ENCODE results near the gene ITGB1.
"Not testable (repeated sequence)": the region's sequence is repeated elsewhere in the genome, so short reads cannot be mapped to it uniquely, and the experiment has no call there.

Gene ITGB1

GRCh38 chr10:32979041-32979440 lies 21.0 kb upstream of the ITGB1 start:
- no peak for TF ChIP-seq CTCF (conservative IDR thresholded peaks at IDR 0.05; ENCODE audit: low read length)
- peak; percentile 98 for DNase-seq (ENCODE audit: low read depth)
- no peak overlapping the region for H3K4me3 ChIP-seq (ENCODE audit: low read length)

- not testable (repeated sequence) for H3K4me3 ChIP-seq (ENCODE audit: low read length); DNase-seq (ENCODE audit: low read depth)
Measured at GRCh38 chr10:32977846-32978809, 20.1 kb upstream of the ITGB1 start.

GRCh38 chr10:32976338-32976737 lies 18.3 kb upstream of the ITGB1 start:
- no peak overlapping the region for H3K4me3 ChIP-seq (ENCODE audit: low read length)
- TF ChIP-seq CTCF (conservative IDR thresholded peaks at IDR 0.05; ENCODE audit: low read length): no peak
- no peak for DNase-seq (ENCODE audit: low read depth)

- no peak for DNase-seq (ENCODE audit: low read depth)
- no peak overlapping the region for H3K4me3 ChIP-seq (ENCODE audit: low read length)
- no peak for TF ChIP-seq CTCF (conservative IDR thresholded peaks at IDR 0.05; ENCODE audit: low read length)
Measured at GRCh38 chr10:32972929-32973328, 14.9 kb upstream of the ITGB1 start.

GRCh38 chr10:32972460-32972859 lies 14.4 kb upstream of the ITGB1 start:
- no peak for DNase-seq (ENCODE audit: low read depth)
- no peak for TF ChIP-seq CTCF (conservative IDR thresholded peaks at IDR 0.05; ENCODE audit: low read length)
- H3K4me3 ChIP-seq (ENCODE audit: low read length): no peak overlapping the region

GRCh38 chr10:32971536-32972091 lies 13.6 kb upstream of the ITGB1 start:
- H3K4me3 ChIP-seq (ENCODE audit: low read length): no peak overlapping the region
- no peak for TF ChIP-seq CTCF (conservative IDR thresholded peaks at IDR 0.05; ENCODE audit: low read length)
- no peak for DNase-seq (ENCODE audit: low read depth)

- TF ChIP-seq CTCF (conservative IDR thresholded peaks at IDR 0.05; ENCODE audit: low read length): no peak
- no peak overlapping the region for H3K4me3 ChIP-seq (ENCODE audit: low read length)
- DNase-seq (ENCODE audit: low read depth): no peak
Measured at GRCh38 chr10:32970910-32971309, 12.9 kb upstream of the ITGB1 start.

All from AG10803 (cell line).